ENCODE data around the gene DHTKD1. TPM values are rescaled to one million over a fixed set of nuclear protein-coding genes. Genes with fewer than 3 reads are reported as not detected.

DHTKD1 gene
- total and polyA plus RNA-seq, 2 experiments from 2014 or later, result 20.2 to 63.9 TPM

DNA sequence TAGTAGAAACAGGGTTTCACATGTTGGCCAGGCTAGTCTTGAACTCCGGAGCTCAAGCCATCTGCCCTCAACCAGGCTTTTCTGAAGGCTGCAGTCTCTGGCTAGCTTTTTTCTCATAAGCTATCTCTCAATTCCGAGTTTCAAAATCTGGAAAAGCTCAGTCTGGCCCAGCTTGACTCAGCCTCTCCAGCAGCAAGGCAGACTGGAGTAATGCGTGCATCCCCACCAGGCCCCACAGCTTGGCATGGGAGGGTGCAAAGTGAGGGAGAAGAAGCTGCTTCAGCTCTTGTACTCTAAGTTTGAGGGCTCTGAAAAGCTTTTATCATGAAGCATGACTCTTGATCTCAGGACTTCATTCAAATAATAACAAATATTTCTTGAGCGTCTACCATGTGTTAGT is 4.8 kb downstream of the DHTKD1 start (continued):
- no peak for TF ChIP-seq EZH2phosphoT487 (IDR thresholded peaks at IDR 0.05; ENCODE audit: unreplicated experiment)
- TF ChIP-seq JUNB (IDR thresholded peaks at IDR 0.05; ENCODE audit: unreplicated experiment), result no peak
- TF ChIP-seq STAT1 (IDR thresholded peaks at IDR 0.05; ENCODE audit: unreplicated experiment), result no peak

DNA sequence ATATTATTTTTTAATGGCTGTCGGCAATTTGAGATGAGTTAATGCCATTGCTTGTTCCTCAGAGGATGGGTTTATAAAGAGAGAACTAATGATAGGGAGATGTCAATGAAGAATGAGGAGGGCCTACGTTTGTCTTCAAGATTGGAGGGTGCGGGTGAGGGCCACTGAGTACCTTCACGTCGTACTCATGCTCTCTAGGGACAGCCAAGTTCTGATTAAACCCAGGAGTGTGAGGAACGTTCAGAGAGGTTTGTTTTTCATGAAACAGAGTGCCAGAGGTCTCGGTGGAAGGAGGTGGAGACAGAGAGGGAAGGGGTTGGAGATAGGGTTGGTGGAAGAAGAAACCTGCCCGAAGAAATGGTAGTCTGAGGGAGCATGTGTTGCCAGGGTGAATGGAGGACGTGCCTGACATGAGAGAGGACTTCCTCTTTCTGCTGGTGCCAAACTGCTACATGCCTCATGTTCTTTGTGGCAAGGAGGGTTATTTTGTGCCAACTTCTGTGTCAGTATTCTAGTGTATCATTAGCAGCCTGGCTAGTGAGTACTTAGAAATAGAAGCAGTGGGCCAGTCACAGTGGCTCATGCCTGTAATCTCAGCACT is 8.9 kb downstream of the DHTKD1 start:
- H3K36me3 ChIP-seq (ENCODE audit: insufficient read depth), result no peaks in the 10 kb centered on the region
- no peak overlapping the region for H3K27ac ChIP-seq (ENCODE audit: low read depth)
- Mint-ChIP-seq H3K36me3 (ENCODE audit: low read depth) (peaks cover 32% of the 10 kb centered on the region), H3K27me3 (ENCODE audit: insufficient read depth, low read depth, poor library complexity) (peaks cover 6% of the 10 kb centered on the region), H3K9me3 (no peaks in the 10 kb centered on the region), H3K4me1 (no peaks in the 10 kb centered on the region), H3K27ac (no peak overlapping the region), H3K4me3 (no peak overlapping the region)
- H3K79me2 ChIP-seq (replicated peaks; ENCODE audit: insufficient read depth), result peaks cover 22% of the 10 kb centered on the region; the same call in 1 of the 2 replicates
- peaks cover 3% of the 10 kb centered on the region; the same call in 1 of the 2 replicates for H4K20me1 ChIP-seq (replicated peaks; ENCODE audit: insufficient read depth)
- ATAC-seq, result no peak
- no peaks in the 10 kb centered on the region for H3F3A ChIP-seq (replicated peaks; ENCODE audit: low read depth)
- H3K4me3 ChIP-seq, result no peak overlapping the region
- DNase-seq (ENCODE audit: low spot score), result no peak
- H3K9me2 ChIP-seq (ENCODE audit: insufficient read depth), result no peaks in the 10 kb centered on the region
- no peak overlapping the region for H3K4me2 ChIP-seq
- TF ChIP-seq STAT1 (IDR thresholded peaks at IDR 0.05; ENCODE audit: unreplicated experiment) (no peak), NANOG (IDR thresholded peaks at IDR 0.05; ENCODE audit: borderline replicate concordance) (no peak), POLR2AphosphoS5 (IDR thresholded peaks at IDR 0.05; ENCODE audit: low read depth) (no peak), ZNF331 (CRISPR knock-in tag; IDR thresholded peaks at IDR 0.05; ENCODE audit: low read depth) (no peak)
- TF ChIP-seq, protein P1, sequence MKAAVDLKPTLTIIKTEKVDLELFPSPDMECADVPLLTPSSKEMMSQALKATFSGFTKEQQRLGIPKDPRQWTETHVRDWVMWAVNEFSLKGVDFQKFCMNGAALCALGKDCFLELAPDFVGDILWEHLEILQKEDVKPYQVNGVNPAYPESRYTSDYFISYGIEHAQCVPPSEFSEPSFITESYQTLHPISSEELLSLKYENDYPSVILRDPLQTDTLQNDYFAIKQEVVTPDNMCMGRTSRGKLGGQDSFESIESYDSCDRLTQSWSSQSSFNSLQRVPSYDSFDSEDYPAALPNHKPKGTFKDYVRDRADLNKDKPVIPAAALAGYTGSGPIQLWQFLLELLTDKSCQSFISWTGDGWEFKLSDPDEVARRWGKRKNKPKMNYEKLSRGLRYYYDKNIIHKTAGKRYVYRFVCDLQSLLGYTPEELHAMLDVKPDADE (IDR thresholded peaks at IDR 0.05), result no peak
- TF ChIP-seq, protein P2, sequence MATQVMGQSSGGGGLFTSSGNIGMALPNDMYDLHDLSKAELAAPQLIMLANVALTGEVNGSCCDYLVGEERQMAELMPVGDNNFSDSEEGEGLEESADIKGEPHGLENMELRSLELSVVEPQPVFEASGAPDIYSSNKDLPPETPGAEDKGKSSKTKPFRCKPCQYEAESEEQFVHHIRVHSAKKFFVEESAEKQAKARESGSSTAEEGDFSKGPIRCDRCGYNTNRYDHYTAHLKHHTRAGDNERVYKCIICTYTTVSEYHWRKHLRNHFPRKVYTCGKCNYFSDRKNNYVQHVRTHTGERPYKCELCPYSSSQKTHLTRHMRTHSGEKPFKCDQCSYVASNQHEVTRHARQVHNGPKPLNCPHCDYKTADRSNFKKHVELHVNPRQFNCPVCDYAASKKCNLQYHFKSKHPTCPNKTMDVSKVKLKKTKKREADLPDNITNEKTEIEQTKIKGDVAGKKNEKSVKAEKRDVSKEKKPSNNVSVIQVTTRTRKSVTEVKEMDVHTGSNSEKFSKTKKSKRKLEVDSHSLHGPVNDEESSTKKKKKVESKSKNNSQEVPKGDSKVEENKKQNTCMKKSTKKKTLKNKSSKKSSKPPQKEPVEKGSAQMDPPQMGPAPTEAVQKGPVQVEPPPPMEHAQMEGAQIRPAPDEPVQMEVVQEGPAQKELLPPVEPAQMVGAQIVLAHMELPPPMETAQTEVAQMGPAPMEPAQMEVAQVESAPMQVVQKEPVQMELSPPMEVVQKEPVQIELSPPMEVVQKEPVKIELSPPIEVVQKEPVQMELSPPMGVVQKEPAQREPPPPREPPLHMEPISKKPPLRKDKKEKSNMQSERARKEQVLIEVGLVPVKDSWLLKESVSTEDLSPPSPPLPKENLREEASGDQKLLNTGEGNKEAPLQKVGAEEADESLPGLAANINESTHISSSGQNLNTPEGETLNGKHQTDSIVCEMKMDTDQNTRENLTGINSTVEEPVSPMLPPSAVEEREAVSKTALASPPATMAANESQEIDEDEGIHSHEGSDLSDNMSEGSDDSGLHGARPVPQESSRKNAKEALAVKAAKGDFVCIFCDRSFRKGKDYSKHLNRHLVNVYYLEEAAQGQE (IDR thresholded peaks at IDR 0.05; ENCODE audit: unreplicated experiment), result no peak
- H2AFZ ChIP-seq, result no peak overlapping the region
- no peaks in the 10 kb centered on the region for H3K4me1 ChIP-seq (ENCODE audit: insufficient read depth)
- no peaks in the 10 kb centered on the region for H3K27me3 ChIP-seq (ENCODE audit: insufficient read depth)

DNA sequence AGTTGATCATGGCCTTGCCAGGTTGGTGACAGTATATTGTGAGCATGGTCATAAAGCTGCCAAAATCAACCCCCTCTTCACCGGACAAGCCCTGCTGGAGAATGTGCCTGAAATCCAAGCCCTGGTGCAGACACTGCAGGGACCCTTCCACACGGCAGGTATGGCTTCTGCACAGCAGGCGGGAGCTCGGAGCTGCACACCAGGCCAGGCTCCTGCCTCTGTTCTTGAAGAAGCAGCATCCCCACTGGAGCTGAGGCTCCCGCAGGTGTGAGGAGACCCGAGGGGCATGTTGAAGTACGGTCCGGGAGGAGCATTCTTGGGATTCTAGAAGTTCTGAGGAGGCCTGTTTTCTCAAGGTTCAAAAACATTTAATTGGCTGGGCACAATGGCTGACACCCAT is 12.7 kb downstream of the DHTKD1 start:
- H3K27ac ChIP-seq (ENCODE audit: low read depth), result no peak overlapping the region
- H3F3A ChIP-seq (replicated peaks; ENCODE audit: low read depth), result no peaks in the 10 kb centered on the region
- no peak overlapping the region for H2AFZ ChIP-seq
- H3K4me3 Mint-ChIP-seq, result no peak overlapping the region
- H3K27me3 Mint-ChIP-seq (ENCODE audit: insufficient read depth, low read depth, poor library complexity), result peaks cover 2% of the 10 kb centered on the region
- peaks cover 41% of the 10 kb centered on the region for H3K36me3 Mint-ChIP-seq (ENCODE audit: low read depth)
- peaks cover 8% of the 10 kb centered on the region; the same call in 1 of the 2 replicates for H4K20me1 ChIP-seq (replicated peaks; ENCODE audit: insufficient read depth)
- H3K4me1 ChIP-seq (ENCODE audit: insufficient read depth), result no peaks in the 10 kb centered on the region
- H3K4me1 Mint-ChIP-seq, result no peaks in the 10 kb centered on the region
- no peaks in the 10 kb centered on the region for H3K27me3 ChIP-seq (ENCODE audit: insufficient read depth)
- no peak overlapping the region for H3K4me2 ChIP-seq
- no peak for ATAC-seq
- H3K4me3 ChIP-seq, result no peak overlapping the region
- H3K36me3 ChIP-seq (ENCODE audit: insufficient read depth), result peaks cover 11% of the 10 kb centered on the region; the same call in 1 of the 2 replicates
- H3K79me2 ChIP-seq (replicated peaks; ENCODE audit: insufficient read depth), result 0 out of 2 replicates have a peak, but pooled peaks cover 7% of the 10 kb centered on the region
- no peak overlapping the region for H3K27ac Mint-ChIP-seq
- no peak for DNase-seq (ENCODE audit: low spot score)
- no peaks in the 10 kb centered on the region for H3K9me2 ChIP-seq (ENCODE audit: insufficient read depth)
- no peaks in the 10 kb centered on the region for H3K9me3 Mint-ChIP-seq
- TF ChIP-seq POLR2AphosphoS5 (IDR thresholded peaks at IDR 0.05; ENCODE audit: low read depth), result no peak
- no peak for TF ChIP-seq EZH2 (IDR thresholded peaks at IDR 0.05; ENCODE audit: low read depth, unreplicated experiment)
- TF ChIP-seq, protein P2 (IDR thresholded peaks at IDR 0.05; ENCODE audit: unreplicated experiment), result no peak
- no peak for TF ChIP-seq ZNF331 (CRISPR knock-in tag; IDR thresholded peaks at IDR 0.05; ENCODE audit: low read depth)
- TF ChIP-seq, protein P1 (IDR thresholded peaks at IDR 0.05), result no peak
- no peak for TF ChIP-seq JUNB (IDR thresholded peaks at IDR 0.05; ENCODE audit: unreplicated experiment)
- no peak for TF ChIP-seq EZH2phosphoT487 (IDR thresholded peaks at IDR 0.05; ENCODE audit: unreplicated experiment)
- no peak for TF ChIP-seq NANOG (IDR thresholded peaks at IDR 0.05; ENCODE audit: borderline replicate concordance)
- TF ChIP-seq STAT1 (IDR thresholded peaks at IDR 0.05; ENCODE audit: unreplicated experiment), result no peak

Measured in GM23338 (cell line).